H1 (cell line): Measurements from ENCODE around the gene CES4A. TPM values are rescaled to one million over a fixed set of nuclear protein-coding genes. Genes with fewer than 3 reads are reported as not detected.

Source experiments
- CTCF ChIA-PET: fragments of 300-600 bp; sonication (Branson Sonifier 250); formaldehyde crosslinking; loops from one replicate; lab custom pipeline; 2021; ENCODE audit not compliant: partially characterized antibody; lab: Charles Lee
- POLR2A ChIA-PET: fragments of 300-600 bp; sonication (Branson Sonifier 250); formaldehyde crosslinking; loops from one replicate; lab custom pipeline; 2021; ENCODE audit warnings: inconsistent platforms; ENCODE audit not compliant: partially characterized antibody; lab: Charles Lee
- DNase-seq, 2 experiments: peaks; one replicate each; pipeline versions ENCODE4 v3.0.0 to v3.0.0-alpha.2; 2010 to 2022; ENCODE audit warnings: low spot score in 2 of 2, low read depth in 1 of 2, mixed read lengths in 1 of 2
- FAIRE-seq: peaks from 2 replicates; lab custom pipeline; 2011; peaks lifted over from hg19 to GRCh38; lab: Jason Lieb, UNC
- H2AFZ ChIP-seq: 2 replicates; pipeline ENCODE4 v1.8.1; 2012; ENCODE audit warnings: low read length, inconsistent platforms
- H2AK5ac ChIP-seq: 2 replicates; pipeline ENCODE4 v1.6.1; 2013; ENCODE audit warnings: low read depth, low read length
- H2BK120ac ChIP-seq: replicated peaks from 2 replicates; pipeline ENCODE3; 2013; ENCODE audit warnings: low read depth, low read length, inconsistent platforms
- H2BK12ac ChIP-seq: 2 replicates; pipeline ENCODE4 v1.6.1; 2013; ENCODE audit warnings: low read depth, low read length
- H2BK15ac ChIP-seq: 2 replicates; pipeline ENCODE4 v1.6.1; 2013; ENCODE audit warnings: low read length
- H2BK20ac ChIP-seq: 2 replicates; pipeline ENCODE4 v1.6.1; 2013; ENCODE audit warnings: low read length
- H2BK5ac ChIP-seq: 2 replicates; pipeline ENCODE4 v1.6.1; 2013; ENCODE audit warnings: low read depth, low read length
- H3K14ac ChIP-seq: 2 replicates; pipeline ENCODE4 v1.6.1; 2013; ENCODE audit warnings: inconsistent platforms; ENCODE audit not compliant: insufficient read length
- H3K18ac ChIP-seq: 2 replicates; pipeline ENCODE4 v1.6.1; 2013; ENCODE audit warnings: low read length; ENCODE audit errors: extremely low read depth
- H3K23ac ChIP-seq: 2 replicates; pipeline ENCODE4 v1.6.1; 2013; ENCODE audit warnings: inconsistent platforms; ENCODE audit not compliant: insufficient read length
- H3K23me2 ChIP-seq: 2 replicates; pipeline ENCODE4 v1.6.1; 2013; ENCODE audit warnings: low read depth, low read length
- H3K27ac ChIP-seq: 2 replicates; pipeline ENCODE4 v1.6.1; 2011; ENCODE audit warnings: low read depth, low read length, inconsistent platforms
- H3K27me3 ChIP-seq, 4 experiments: replicated peaks in 1 of 4; 1 replicate in 1 of 4; 2 replicates in 3 of 4; pipeline versions ENCODE4 v1.6.1 to v1.8.1; 2011 to 2013; ENCODE audit warnings: low read length in 3 of 4, mild to moderate bottlenecking in 3 of 4, inconsistent platforms in 2 of 4, mixed read lengths in 2 of 4, moderate library complexity in 1 of 4; ENCODE audit not compliant: control insufficient read depth in 3 of 4, insufficient read depth in 3 of 4; ENCODE audit errors: extremely low read depth in 1 of 4
- H3K36me3 ChIP-seq, 4 experiments: 2 replicates each; pipeline versions ENCODE4 v1.6.1 to v1.8.1; 2011 to 2013; ENCODE audit warnings: mild to moderate bottlenecking in 4 of 4, low read length in 3 of 4, moderate library complexity in 2 of 4, control low read depth in 1 of 4, inconsistent platforms in 1 of 4; ENCODE audit not compliant: insufficient read depth in 4 of 4, control insufficient read depth in 2 of 4
- H3K4ac ChIP-seq: replicated peaks from 2 replicates; pipeline ENCODE3; 2013; ENCODE audit warnings: low read length, low read depth, mixed read lengths, inconsistent platforms; ENCODE audit not compliant: insufficient read length
- H3K4me1 ChIP-seq, 4 experiments: replicated peaks in 1 of 4; 1 replicate in 1 of 4; 2 replicates in 3 of 4; pipeline versions ENCODE4 v1.6.1 to v1.8.1; 2011 to 2013; ENCODE audit warnings: low read length in 3 of 4, inconsistent platforms in 2 of 4, mixed read lengths in 1 of 4; ENCODE audit not compliant: insufficient read depth in 4 of 4, control insufficient read depth in 3 of 4
- H3K4me2 ChIP-seq, 2 experiments: 2 replicates each; pipeline versions ENCODE4 v1.6.1 to v1.8.1; 2011 to 2013; ENCODE audit warnings: low read depth in 2 of 2, low read length in 2 of 2, control low read depth in 1 of 2, inconsistent platforms in 1 of 2, mild to moderate bottlenecking in 1 of 2; ENCODE audit not compliant: insufficient read depth in 1 of 2
- H3K4me3 ChIP-seq, 4 experiments: fragments of 200-600, 300-600 bp in 1 of 4; sonication (generic), shearing (Covaris generic), sonication (Bioruptor Twin) in 1 of 4; 2 replicates each; pipeline versions ENCODE4 v1.5.1 to v1.8.1; 2011 to 2016; ENCODE audit warnings: low read length in 4 of 4, low read depth in 3 of 4, control low read depth in 2 of 4, inconsistent platforms in 2 of 4, mild to moderate bottlenecking in 2 of 4, mixed read lengths in 1 of 4, moderate library complexity in 1 of 4; ENCODE audit not compliant: insufficient read depth in 2 of 4; ENCODE audit errors: extremely low read depth in 1 of 4
- H3K56ac ChIP-seq: replicated peaks from 2 replicates; pipeline ENCODE3; 2013; ENCODE audit warnings: low read depth, mild to moderate bottlenecking, mixed read lengths, low read length, inconsistent platforms; ENCODE audit not compliant: insufficient read length
- H3K79me1 ChIP-seq: 2 replicates; pipeline ENCODE4 v1.6.1; 2013; ENCODE audit warnings: low read depth, low read length, control low read depth
- H3K79me2 ChIP-seq, 2 experiments: 2 replicates each; pipeline versions ENCODE4 v1.6.1 to v1.8.1; 2012 to 2013; ENCODE audit warnings: low read length in 2 of 2, mild to moderate bottlenecking in 2 of 2, inconsistent platforms in 1 of 2; ENCODE audit not compliant: insufficient read depth in 2 of 2, control insufficient read depth in 1 of 2
- H3K9ac ChIP-seq, 4 experiments: replicated peaks in 1 of 4; 1 replicate in 1 of 4; 2 replicates in 3 of 4; pipeline versions ENCODE4 v1.6.1 to v1.8.1; 2011 to 2013; ENCODE audit warnings: low read depth in 3 of 4, low read length in 3 of 4, control low read depth in 2 of 4, mild to moderate bottlenecking in 2 of 4, moderate library complexity in 2 of 4, inconsistent platforms in 1 of 4; ENCODE audit errors: extremely low read depth in 1 of 4
- H3K9me3 ChIP-seq, 2 experiments: 2 replicates each; pipeline versions ENCODE4 v1.6.1 to v1.8.1; 2012 to 2013; ENCODE audit warnings: mild to moderate bottlenecking in 2 of 2, moderate library complexity in 2 of 2, control low read depth in 1 of 2, inconsistent platforms in 1 of 2, low read depth in 1 of 2, low read length in 1 of 2, mixed read lengths in 1 of 2; ENCODE audit not compliant: insufficient read depth in 2 of 2
- H4K20me1 ChIP-seq, 2 experiments: replicated peaks in 1 of 2; 2 replicates each; pipeline versions ENCODE3 to v1.8.1; 2011 to 2013; ENCODE audit warnings: inconsistent platforms in 2 of 2, low read length in 2 of 2, mild to moderate bottlenecking in 1 of 2; ENCODE audit not compliant: insufficient read depth in 2 of 2, control insufficient read depth in 1 of 2
- H4K5ac ChIP-seq: 2 replicates; pipeline ENCODE4 v1.6.1; 2013; ENCODE audit warnings: low read length, low read depth, mixed read lengths, inconsistent platforms; ENCODE audit not compliant: insufficient read length
- H4K8ac ChIP-seq: 2 replicates; pipeline ENCODE4 v1.8.0; 2013; ENCODE audit warnings: mild to moderate bottlenecking, moderate library complexity, low read length, inconsistent platforms; ENCODE audit not compliant: insufficient read depth; ENCODE audit errors: extremely low read depth
- H4K91ac ChIP-seq: replicated peaks from 2 replicates; pipeline ENCODE3; 2013; ENCODE audit warnings: low read length, mixed read lengths, inconsistent platforms; ENCODE audit not compliant: insufficient read length
- CTBP2 ChIP-seq: IDR thresholded peaks from 2 replicates; pipeline ENCODE4 v1.7.0; 2011; ENCODE audit warnings: borderline replicate concordance, mild to moderate bottlenecking, moderate library complexity, mixed read lengths, low read length; ENCODE audit not compliant: insufficient read depth, insufficient read length
- EZH2 ChIP-seq: fragments of 200-600 bp; sonication (generic); IDR thresholded peaks from 2 replicates; pipeline ENCODE4 v1.7.1; 2012; ENCODE audit warnings: low read depth, mild to moderate bottlenecking, moderate library complexity, low read length, inconsistent platforms; ENCODE audit not compliant: severe bottlenecking
- JUN ChIP-seq: IDR thresholded peaks from 2 replicates; pipeline ENCODE4 v1.6.1; 2011; ENCODE audit warnings: low read depth, mild to moderate bottlenecking, improper control_type of control experiment, low read length
- RXRA ChIP-seq: IDR thresholded peaks from 2 replicates; pipeline ENCODE4 v1.6.1; 2011; ENCODE audit warnings: low read depth, mild to moderate bottlenecking, low read length, moderate library complexity; ENCODE audit not compliant: insufficient read depth
- SP2 ChIP-seq: IDR thresholded peaks from 2 replicates; pipeline ENCODE4 v1.6.1; 2012; ENCODE audit warnings: mild to moderate bottlenecking, low read length, inconsistent platforms
- YY1 ChIP-seq: IDR thresholded peaks from 2 replicates; pipeline ENCODE4 v1.6.1; 2011; ENCODE audit warnings: low read depth, mild to moderate bottlenecking, low read length
- WGBS, 2 experiments: shearing (Covaris generic) in 1 of 2; methylation state at CpG; one replicate each; pipeline versions ENCODE4 v1.1.6 to v1.1.7; 2013 to 2015; ENCODE audit warnings: low lambda C conversion rate in 2 of 2, mixed read lengths in 2 of 2, inconsistent platforms in 1 of 2, low coverage in 1 of 2, missing lambda C conversion rate in 1 of 2; ENCODE audit not compliant: insufficient replicate concordance in 2 of 2, insufficient coverage in 1 of 2, insufficient read length in 1 of 2; ENCODE audit errors: extremely low coverage in 1 of 2, missing lambda C conversion rate in 1 of 2; 5-methylcytosine and 5-hydroxymethylcytosine counted together
- polyA plus RNA-seq, 7 experiments: library from polyadenylated mRNA; depleted of rRNA in 3 of 7; stranded (reverse) in 5 of 7; unstranded in 2 of 7; fragments of >200 nt in 5 of 7; fragments of 200-250 nt in 2 of 7; gene quantifications; 1 replicate in 5 of 7; 2 replicates in 1 of 7; 4 replicates in 1 of 7; pipeline versions ENCODE4 v1.2.1 to v1.2.3, GENCODE V29; 2011 to 2013; ENCODE audit warnings: missing spikeins in 2 of 7, mixed read lengths in 2 of 7
- total RNA-seq: library from RNA; stranded (reverse); fragmentation: NEBNext Ultra II Directional; extraction: Animal tissue kit (Norgen Biotek cat#: 25700); gene quantifications from 2 replicates; pipeline ENCODE4 v1.2.1, GENCODE V29; 2021

Gene CES4A
- total and polyA plus RNA-seq, 2 of the 8 experiments (the other 6 are each of a cell fraction or from before 2014, with no cell fraction given): 0.93 to 1.5 TPM

DNA sequence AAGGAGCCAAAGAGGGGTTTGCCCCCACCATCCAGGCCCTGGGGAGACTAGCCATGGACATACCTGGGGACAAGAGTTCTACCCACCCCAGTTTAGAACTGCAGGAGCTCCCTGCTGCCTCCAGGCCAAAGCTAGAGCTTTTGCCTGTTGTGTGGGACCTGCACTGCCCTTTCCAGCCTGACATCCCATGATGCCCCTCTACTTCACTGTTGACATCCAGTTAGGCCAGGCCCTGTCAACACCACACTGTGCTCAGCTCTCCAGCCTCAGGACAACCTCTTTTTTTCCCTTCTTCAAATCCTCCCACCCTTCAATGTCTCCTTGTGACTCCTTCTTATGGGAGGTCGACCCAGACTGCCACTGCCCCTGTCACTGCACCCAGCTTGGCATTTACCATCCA lies 20.8 kb downstream of the CES4A start:
- no peak overlapping the region for H4K91ac ChIP-seq
- no peak overlapping the region for H4K5ac ChIP-seq
- no peak for TF ChIP-seq EZH2
- no peak for TF ChIP-seq CTBP2
- TF ChIP-seq SP2: no peak
- TF ChIP-seq JUN: no peak
- no peak for TF ChIP-seq YY1
- TF ChIP-seq RXRA: no peak
- H3K4me3 ChIP-seq: no peak overlapping the region
- H3K4me2 ChIP-seq: no peak overlapping the region
- H2BK5ac ChIP-seq: no peak overlapping the region
- H2BK12ac ChIP-seq: no peak overlapping the region
- H3K9me3 ChIP-seq: no peaks in the 10 kb centered on the region
- no peaks in the 10 kb centered on the region for H3K79me2 ChIP-seq
- DNase-seq (no peak), FAIRE-seq (no peak)
- H3K27ac ChIP-seq: no peak overlapping the region
- no peak overlapping the region for H2BK120ac ChIP-seq
- H3K56ac ChIP-seq: no peak overlapping the region
- H3K79me1 ChIP-seq: no peaks in the 10 kb centered on the region
- peaks cover 0 to 2% of the 10 kb centered on the region in 2 experiments for H4K20me1 ChIP-seq
- peaks cover 0 to 6% (median 2%) of the 10 kb centered on the region in 4 experiments; a peak in 3 of 7 replicates for H3K4me1 ChIP-seq
- no peak overlapping the region for H3K14ac ChIP-seq
- H3K36me3 ChIP-seq: no peaks in the 10 kb centered on the region
- WGBS, 2 experiments: 82% methylated on average over 1 of the region's 1 CpG; no CpG with 5 or more reads in 1 of the 2 experiments
- H3K23me2 ChIP-seq: peaks cover 7% of the 10 kb centered on the region; the same call in 1 of the 2 replicates
- H4K8ac ChIP-seq: no peak overlapping the region; the same call in 1 of the 2 replicates
- no peak overlapping the region for H3K9ac ChIP-seq
- no peak overlapping the region for H2AFZ ChIP-seq
- H3K18ac ChIP-seq: no peak overlapping the region
- H2AK5ac ChIP-seq: no peak overlapping the region
- H3K27me3 ChIP-seq: peaks cover 8 to 14% (median 13%) of the 10 kb centered on the region in 4 experiments; a peak in 6 of 7 replicates
- no peak overlapping the region for H3K23ac ChIP-seq
- POLR2A ChIA-PET: no interaction called here
- no peak overlapping the region for H2BK15ac ChIP-seq
- CTCF ChIA-PET: interaction anchor here (0.9 to 5.2 kb wide), 8 partner anchors 9 to 276 kb away, joined by 3 to 37 read pairs (median 4); no protein-coding TSS in a partner anchor
- no peak overlapping the region for H3K4ac ChIP-seq
- no peak overlapping the region for H2BK20ac ChIP-seq
